GM23338 (cell line): ENCODE data around the gene SRRM2. TPM values are rescaled to one million over a fixed set of nuclear protein-coding genes. Genes with fewer than 3 reads are reported as not detected.
A peak's percentile ranks its signal among the peaks of the same experiment; 100 is the strongest.

ENCODE experiments used
- ATAC-seq: fragments of 200-7000 bp; cut with Tn5 transposase; 3 replicates; pipeline ENCODE4 v1.9.1; 2020
- DNase-seq: peaks from one replicate; pipeline ENCODE4 v3.0.0-alpha.2; 2015; ENCODE audit warnings: low spot score
- H2AFZ ChIP-seq: fragments of 200-600 bp; sonication (generic); 2 replicates; pipeline ENCODE4 v1.8.0; 2016; ENCODE audit warnings: antibody characterized with exemption, mild to moderate bottlenecking, moderate library complexity
- H3F3A ChIP-seq: fragments of 200-600 bp; sonication (generic); replicated peaks from 2 replicates; pipeline ENCODE4 v1.8.0; 2017; ENCODE audit warnings: antibody characterized with exemption, mixed run types, low read depth
- H3K27ac ChIP-seq: fragments of 200-600 bp; sonication (generic); 2 replicates; pipeline ENCODE4 v1.6.1; 2016; ENCODE audit warnings: low read depth
- H3K27me3 ChIP-seq: fragments of 200-600 bp; sonication (generic); 2 replicates; pipeline ENCODE4 v1.8.0; 2016; ENCODE audit warnings: mild to moderate bottlenecking, mixed run types, moderate library complexity; ENCODE audit not compliant: insufficient read depth
- H3K36me3 ChIP-seq: fragments of 200-600 bp; sonication (generic); 2 replicates; pipeline ENCODE4 v1.8.0; 2016; ENCODE audit warnings: mild to moderate bottlenecking; ENCODE audit not compliant: insufficient read depth
- H3K4me1 ChIP-seq: fragments of 200-600 bp; sonication (generic); 2 replicates; pipeline ENCODE4 v1.8.0; 2016; ENCODE audit warnings: mild to moderate bottlenecking, moderate library complexity; ENCODE audit not compliant: insufficient read depth
- H3K4me2 ChIP-seq: fragments of 200-600 bp; sonication (generic); 2 replicates; pipeline ENCODE4 v1.7.1; 2017; ENCODE audit warnings: mixed run types
- H3K4me3 ChIP-seq: fragments of 200-600 bp; sonication (generic); 2 replicates; pipeline ENCODE4 v1.6.1; 2016; ENCODE audit warnings: mixed run types
- H3K79me2 ChIP-seq: fragments of 200-600 bp; sonication (generic); replicated peaks from 2 replicates; pipeline ENCODE4 v1.8.0; 2017; ENCODE audit warnings: mild to moderate bottlenecking; ENCODE audit not compliant: insufficient read depth
- H3K9me2 ChIP-seq: fragments of 200-600 bp; sonication (generic); 2 replicates; pipeline ENCODE4 v1.8.0; 2017; ENCODE audit not compliant: insufficient read depth
- H4K20me1 ChIP-seq: fragments of 200-600 bp; sonication (generic); replicated peaks from 2 replicates; pipeline ENCODE4 v1.8.0; 2017; ENCODE audit warnings: mild to moderate bottlenecking; ENCODE audit not compliant: insufficient read depth
- H3K27ac Mint-ChIP-seq: 2 replicates; pipeline ENCODE4 v1.8.0; 2020; ENCODE audit warnings: inconsistent platforms, mild to moderate bottlenecking, moderate library complexity, mixed read lengths
- H3K27me3 Mint-ChIP-seq: 3 replicates; pipeline ENCODE4 v1.8.0; 2022; ENCODE audit warnings: low read depth, mild to moderate bottlenecking, moderate library complexity, mixed read lengths, inconsistent platforms; ENCODE audit not compliant: insufficient read depth, poor library complexity
- H3K36me3 Mint-ChIP-seq: 3 replicates; pipeline ENCODE4 v1.8.0; 2021; ENCODE audit warnings: low read depth, mild to moderate bottlenecking, inconsistent platforms, moderate library complexity, mixed read lengths
- H3K4me1 Mint-ChIP-seq: 3 replicates; pipeline ENCODE4 v1.8.0; 2020; ENCODE audit warnings: mild to moderate bottlenecking, inconsistent platforms, mixed read lengths
- H3K4me3 Mint-ChIP-seq: 3 replicates; pipeline ENCODE4 v1.8.0; 2021; ENCODE audit warnings: moderate library complexity, mild to moderate bottlenecking, inconsistent platforms, mixed read lengths
- H3K9me3 Mint-ChIP-seq: 3 replicates; pipeline ENCODE4 v1.8.0; 2020; ENCODE audit warnings: moderate library complexity, mild to moderate bottlenecking, inconsistent platforms, mixed read lengths
- CREB1 ChIP-seq: fragments of 250-450 bp; sonication (Bioruptor Pico); IDR thresholded peaks from 2 replicates; pipeline ENCODE4 v1.5.0; 2020; ENCODE audit warnings: low read depth, mild to moderate bottlenecking, moderate library complexity
- CTCF ChIP-seq, 2 experiments: fragments of 200-600 bp in 1 of 2; sonication (generic) in 1 of 2; conservative IDR thresholded peaks; 2 replicates each; pipeline versions ENCODE4 v1.5.1 to v1.6.1; 2016 to 2017; ENCODE audit warnings: antibody characterized with exemption in 2 of 2, low read depth in 2 of 2, mild to moderate bottlenecking in 2 of 2, moderate library complexity in 1 of 2
- ETS1 ChIP-seq: IDR thresholded peaks from 2 replicates; pipeline ENCODE4 v1.6.1; 2016; ENCODE audit warnings: antibody characterized with exemption
- EZH2phosphoT487 ChIP-seq: fragments of 200-600 bp; sonication (generic); IDR thresholded peaks from one replicate; pipeline ENCODE4 v1.8.1; 2018; ENCODE audit warnings: antibody characterized with exemption; ENCODE audit not compliant: unreplicated experiment
- JUNB ChIP-seq: IDR thresholded peaks from one replicate; pipeline ENCODE4 v1.6.1; 2016; ENCODE audit warnings: antibody characterized with exemption; ENCODE audit not compliant: unreplicated experiment
- NANOG ChIP-seq: IDR thresholded peaks from 2 replicates; pipeline ENCODE4 v1.6.1; 2016; ENCODE audit warnings: antibody characterized with exemption, borderline replicate concordance
- POLR2AphosphoS5 ChIP-seq: IDR thresholded peaks from 2 replicates; pipeline ENCODE4 v1.6.1; 2016; ENCODE audit warnings: antibody characterized with exemption, low read depth
- REST ChIP-seq: IDR thresholded peaks from one replicate; pipeline ENCODE4 v1.6.1; 2018; ENCODE audit warnings: antibody characterized with exemption; ENCODE audit not compliant: unreplicated experiment
- STAT1 ChIP-seq: IDR thresholded peaks from one replicate; pipeline ENCODE4 v1.6.1; 2016; ENCODE audit warnings: antibody characterized with exemption; ENCODE audit not compliant: unreplicated experiment
- polyA plus RNA-seq: library from polyadenylated mRNA; unstranded; fragments of >200 nt; fragmentation: Nextera tagmentation; extraction: Ambion mirVana; gene quantifications from 2 replicates; pipeline ENCODE4 v1.2.1, GENCODE V29; 2016
- total RNA-seq: library from RNA; depleted of rRNA; stranded (reverse); fragments of >200 nt; shearing (Covaris generic); gene quantifications from 2 replicates; pipeline ENCODE4 v1.2.3, GENCODE V29; 2014

Gene SRRM2
- total and polyA plus RNA-seq, 2 experiments from 2014 or later = 308 to 893 TPM

- no peak for TF ChIP-seq REST
- no peak for TF ChIP-seq ETS1
- TF ChIP-seq CTCF (conservative IDR thresholded peaks at IDR 0.05; ENCODE audit: low read depth in 2 of 2) = no peak
- no peak for TF ChIP-seq JUNB
Observed at GRCh38 chr16:2752850-2753732, 653 bp downstream of the SRRM2 start (continued).

GRCh38 chr16:2753733-2754020, 1.2 kb downstream of the SRRM2 start:
- peak overlapping the region; percentile 100 for H3K4me2 ChIP-seq
- no peaks in the 10 kb centered on the region for H3K27me3 ChIP-seq
- H3F3A ChIP-seq = peaks cover 55% of the 10 kb centered on the region
- Mint-ChIP-seq H3K27me3 (peaks cover 20% of the 10 kb centered on the region), H3K9me3 (peaks cover under 1% of the 10 kb centered on the region), H3K4me3 (peak overlapping the region; percentile 93), H3K36me3 (peaks cover 65% of the 10 kb centered on the region), H3K4me1 (peaks cover 35% of the 10 kb centered on the region), H3K27ac (peak overlapping the region; percentile 95)
- H3K36me3 ChIP-seq = peaks cover 16% of the 10 kb centered on the region
- H4K20me1 ChIP-seq = peaks cover 47% of the 10 kb centered on the region
- DNase-seq (no peak), ATAC-seq (no peak)
- peaks cover 25% of the 10 kb centered on the region for H3K4me1 ChIP-seq
- no peak overlapping the region for H2AFZ ChIP-seq
- peaks cover 74% of the 10 kb centered on the region for H3K79me2 ChIP-seq
- peak overlapping the region; percentile 99 for H3K27ac ChIP-seq
- H3K4me3 ChIP-seq = peak overlapping the region; percentile 99
- no peaks in the 10 kb centered on the region for H3K9me2 ChIP-seq
- TF ChIP-seq STAT1 (no peak), ETS1 (no peak), CREB1 (CRISPR knock-in tag) (no peak), CTCF (conservative IDR thresholded peaks at IDR 0.05; ENCODE audit: low read depth in 2 of 2) (no peak), POLR2AphosphoS5 (no peak), NANOG (no peak), EZH2phosphoT487 (no peak)
